Breast epithelium (tissue), 4 donors: ENCODE results near the gene PARD3B. TPM values are rescaled to one million over a fixed set of nuclear protein-coding genes. Genes with fewer than 3 reads are reported as not detected.

Experiments
- DNase-seq, 2 donors: peaks; one replicate each; pipeline ENCODE4 v3.0.0-alpha.2; 2019; ENCODE audit warnings: low spot score in 2 of 2
- H3K27ac ChIP-seq, 2 donors: fragments of 200-600 bp; sonication (generic) in 1 of 2; one replicate each; pipeline ENCODE4 v1.5.1; 2016 to 2019; ENCODE audit warnings: mild to moderate bottlenecking in 1 of 2
- H3K27me3 ChIP-seq, 2 donors: fragments of 200-600 bp; sonication (generic) in 1 of 2; one replicate each; pipeline versions ENCODE4 v1.5.1 to v1.6.0; 2017 to 2019; ENCODE audit warnings: control low read depth in 1 of 2, mild to moderate bottlenecking in 1 of 2
- H3K36me3 ChIP-seq: fragments of 200-600 bp; one replicate; pipeline ENCODE4 v1.5.1; 2019
- H3K4me1 ChIP-seq, 2 donors: fragments of 200-600 bp; sonication (generic); one replicate each; pipeline ENCODE4 v1.5.1; 2016 to 2019; ENCODE audit warnings: control low read depth in 1 of 2
- H3K4me3 ChIP-seq, 3 donors: fragments of 200-600 bp; sonication (generic); 1 replicate in 2 of 3; 2 replicates in 1 of 3; pipeline ENCODE4 v1.5.1; 2016 to 2019; ENCODE audit warnings: mild to moderate bottlenecking in 3 of 3, moderate library complexity in 2 of 3
- H3K9me3 ChIP-seq, 2 donors: fragments of 200-600 bp; sonication (generic) in 1 of 2; one replicate each; pipeline ENCODE4 v1.5.1; 2016 to 2019; ENCODE audit warnings: control low read depth in 1 of 2
- CTCF ChIP-seq, 3 donors: fragments of 450-650 bp; IDR thresholded peaks; one replicate each; pipeline ENCODE4 v1.5.1; 2016 to 2017; ENCODE audit warnings: antibody characterized with exemption in 3 of 3, mild to moderate bottlenecking in 3 of 3, moderate library complexity in 3 of 3
- POLR2A ChIP-seq: fragments of 450-650 bp; IDR thresholded peaks from one replicate; pipeline ENCODE4 v1.6.1; 2016; ENCODE audit warnings: antibody characterized with exemption, mild to moderate bottlenecking, moderate library complexity
- POLR2AphosphoS5 ChIP-seq, 3 donors: sonication (generic); formaldehyde crosslinking; IDR thresholded peaks; one replicate each; pipeline ENCODE4 v1.6.1; 2017; ENCODE audit warnings: antibody characterized with exemption in 3 of 3
- intact Hi-C: fragments of 100-400 bp; cut with DNase I; formaldehyde crosslinking; loops from one replicate; pipeline ENCODE4 v1.15.1; 2023; ENCODE audit warnings: low total_unique reads
- total RNA-seq, 3 donors: library from RNA; depleted of rRNA; stranded (reverse); fragments of >200 nt; gene quantifications; one replicate each; pipeline ENCODE4 v1.1.0, GENCODE V29; 2016

Gene PARD3B
- total RNA-seq, 3 donors from 2014 or later: 24.6 to 66.2 (median 25.9) TPM

GRCh38 chr2:204586444-204587180 lies 41.3 kb downstream of the PARD3B start:
- TF ChIP-seq POLR2AphosphoS5 (IDR thresholded peaks at IDR 0.05): no peak
- TF ChIP-seq POLR2A: no peak
- TF ChIP-seq CTCF (IDR thresholded peaks at IDR 0.05): no peak
- Histone ChIP-seq H3K27ac (no peak overlapping the region), H3K27me3 (no peaks in the 10 kb centered on the region), H3K4me1 (no peaks in the 10 kb centered on the region), H3K9me3 (peaks cover 6 to 8% of the 10 kb centered on the region in 2 donors), H3K4me3 (no peak overlapping the region), H3K36me3 (no peaks in the 10 kb centered on the region)
- intact Hi-C loops: no loop called here
- no peak for DNase-seq

- no peak overlapping the region for H3K27ac ChIP-seq
- TF ChIP-seq POLR2A: no peak
- TF ChIP-seq CTCF (IDR thresholded peaks at IDR 0.05): no peak
- TF ChIP-seq POLR2AphosphoS5 (IDR thresholded peaks at IDR 0.05): no peak
- intact Hi-C loops: no loop called here
- peaks cover 6 to 8% of the 10 kb centered on the region in 2 donors for H3K9me3 ChIP-seq
- no peaks in the 10 kb centered on the region for H3K36me3 ChIP-seq
- H3K4me1 ChIP-seq: no peaks in the 10 kb centered on the region
- H3K27me3 ChIP-seq: no peaks in the 10 kb centered on the region
- no peak overlapping the region for H3K4me3 ChIP-seq
- DNase-seq: no peak
These were observed 44.8 kb downstream of the PARD3B start for GRCh38 chr2:204590063-204590462.

GRCh38 chr2:204591225-204591624 lies 46.0 kb downstream of the PARD3B start:
- H3K27ac ChIP-seq: no peak overlapping the region
- H3K36me3 ChIP-seq: no peaks in the 10 kb centered on the region
- H3K4me1 ChIP-seq: no peaks in the 10 kb centered on the region
- intact Hi-C loops: no loop called here
- no peak overlapping the region for H3K4me3 ChIP-seq
- H3K27me3 ChIP-seq: no peaks in the 10 kb centered on the region
- H3K9me3 ChIP-seq: peaks cover 6 to 8% of the 10 kb centered on the region in 2 donors
- no peak for DNase-seq
- no peak for TF ChIP-seq POLR2AphosphoS5 (IDR thresholded peaks at IDR 0.05)
- no peak for TF ChIP-seq POLR2A
- TF ChIP-seq CTCF (IDR thresholded peaks at IDR 0.05): no peak

- Histone ChIP-seq H3K27me3 (no peaks in the 10 kb centered on the region), H3K36me3 (no peaks in the 10 kb centered on the region), H3K4me3 (no peak overlapping the region), H3K9me3 (no peaks in the 10 kb centered on the region), H3K27ac (no peak overlapping the region), H3K4me1 (no peaks in the 10 kb centered on the region)
- intact Hi-C loops: no loop called here
- TF ChIP-seq POLR2AphosphoS5 (IDR thresholded peaks at IDR 0.05) (no peak), CTCF (IDR thresholded peaks at IDR 0.05) (no peak), POLR2A (no peak)
- no peak for DNase-seq
These were observed 58.8 kb downstream of the PARD3B start for GRCh38 chr2:204604061-204604460.

- intact Hi-C loops: no loop called here
- DNase-seq: no peak
These were observed 63.1 kb downstream of the PARD3B start for GRCh38 chr2:204608237-204608939.

More at GRCh38 chr2:204608237-204608939, 63.1 kb downstream of the PARD3B start:
- Histone ChIP-seq H3K27ac (peak overlapping the region in 1 of 2 donors; percentile 26), H3K27me3 (no peaks in the 10 kb centered on the region), H3K4me3 (no peak overlapping the region), H3K36me3 (no peaks in the 10 kb centered on the region), H3K9me3 (no peaks in the 10 kb centered on the region), H3K4me1 (no peaks in the 10 kb centered on the region)
- TF ChIP-seq CTCF (IDR thresholded peaks at IDR 0.05) (no peak), POLR2A (no peak), POLR2AphosphoS5 (IDR thresholded peaks at IDR 0.05) (no peak)
